A673 (cell line): ENCODE measurements around the gene ABCC9.

ENCODE experiments used
- EZH2 ChIP-seq: fragments of 200-600 bp; sonication (generic); IDR thresholded peaks from 2 replicates; pipeline ENCODE4 v1.6.1; 2017; ENCODE audit warnings: borderline replicate concordance, low read depth, mild to moderate bottlenecking, mixed read lengths, antibody characterized with exemption, low read length; ENCODE audit not compliant: poor library complexity, severe bottlenecking
- TF ChIP-seq, protein P1 (sequence below): fragments of 300-800, 200-600 bp; sonication (generic); conservative IDR thresholded peaks from 2 replicates; pipeline ENCODE4 v1.5.1; 2017; ENCODE audit warnings: low read depth, mild to moderate bottlenecking, antibody characterized with exemption, low read length, moderate library complexity, mixed read lengths

GRCh38 chr12:21939435-21939834 lies 1.8 kb downstream of the ABCC9 start:
- TF ChIP-seq, protein P1, sequence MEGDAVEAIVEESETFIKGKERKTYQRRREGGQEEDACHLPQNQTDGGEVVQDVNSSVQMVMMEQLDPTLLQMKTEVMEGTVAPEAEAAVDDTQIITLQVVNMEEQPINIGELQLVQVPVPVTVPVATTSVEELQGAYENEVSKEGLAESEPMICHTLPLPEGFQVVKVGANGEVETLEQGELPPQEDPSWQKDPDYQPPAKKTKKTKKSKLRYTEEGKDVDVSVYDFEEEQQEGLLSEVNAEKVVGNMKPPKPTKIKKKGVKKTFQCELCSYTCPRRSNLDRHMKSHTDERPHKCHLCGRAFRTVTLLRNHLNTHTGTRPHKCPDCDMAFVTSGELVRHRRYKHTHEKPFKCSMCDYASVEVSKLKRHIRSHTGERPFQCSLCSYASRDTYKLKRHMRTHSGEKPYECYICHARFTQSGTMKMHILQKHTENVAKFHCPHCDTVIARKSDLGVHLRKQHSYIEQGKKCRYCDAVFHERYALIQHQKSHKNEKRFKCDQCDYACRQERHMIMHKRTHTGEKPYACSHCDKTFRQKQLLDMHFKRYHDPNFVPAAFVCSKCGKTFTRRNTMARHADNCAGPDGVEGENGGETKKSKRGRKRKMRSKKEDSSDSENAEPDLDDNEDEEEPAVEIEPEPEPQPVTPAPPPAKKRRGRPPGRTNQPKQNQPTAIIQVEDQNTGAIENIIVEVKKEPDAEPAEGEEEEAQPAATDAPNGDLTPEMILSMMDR = no peak
- no peak for TF ChIP-seq EZH2
